Upper lobe of right lung (tissue), 1 donor: ENCODE results near the gene CCDC171. TPM values are rescaled to one million over a fixed set of nuclear protein-coding genes. Genes with fewer than 3 reads are reported as not detected.

Source experiments
- ATAC-seq: fragments of 200-7000 bp; cut with Tn5 transposase; one replicate; pipeline ENCODE4 v1.9.1; 2020; ENCODE audit warnings: mild to moderate bottlenecking, moderate library complexity
- DNase-seq: peaks from one replicate; pipeline ENCODE4 v3.0.0-alpha.2; 2020
- H3K27ac ChIP-seq: fragments of 200-600 bp; one replicate; pipeline ENCODE4 v1.8.0; 2022
- H3K27me3 ChIP-seq: fragments of 200-600 bp; one replicate; pipeline ENCODE4 v1.8.0; 2022; ENCODE audit warnings: mild to moderate bottlenecking
- H3K36me3 ChIP-seq: fragments of 200-600 bp; one replicate; pipeline ENCODE4 v1.8.0; 2022
- H3K4me1 ChIP-seq: fragments of 200-600 bp; one replicate; pipeline ENCODE4 v1.8.0; 2022
- H3K4me3 ChIP-seq: fragments of 200-600 bp; one replicate; pipeline ENCODE4 v1.8.0; 2022; ENCODE audit warnings: mild to moderate bottlenecking
- H3K9me3 ChIP-seq: fragments of 200-600 bp; one replicate; pipeline ENCODE4 v1.8.0; 2022
- CTCF ChIP-seq: fragments of 200-600 bp; IDR thresholded peaks from one replicate; pipeline ENCODE4 v1.8.0; 2022; ENCODE audit warnings: antibody characterized with exemption
- intact Hi-C: fragments of 100-400 bp; cut with DNase I; formaldehyde crosslinking; loops from one replicate; pipeline ENCODE4 v1.11.0; 2022
- total RNA-seq: library from RNA; stranded (reverse); fragmentation: NEBNext Ultra II Directional; extraction: Animal tissue kit (Norgen Biotek cat#: 25700); gene quantifications from one replicate; pipeline ENCODE4 v1.2.1, GENCODE V29; 2021
- donor health status: DM: no; HTN: yes; CAD: no; lungs with severe emphysema.

Gene CCDC171
- total RNA-seq, 1 donor from 2014 or later, result 3.0 TPM

GRCh38 chr9:15724016-15724415 is 171.2 kb downstream of the CCDC171 start:
- ATAC-seq (no peak), DNase-seq (no peak)
- Histone ChIP-seq H3K36me3 (no peaks in the 10 kb centered on the region), H3K27ac (no peak overlapping the region), H3K4me1 (no peaks in the 10 kb centered on the region), H3K9me3 (no peaks in the 10 kb centered on the region), H3K4me3 (no peak overlapping the region), H3K27me3 (no peaks in the 10 kb centered on the region)
- intact Hi-C loops, result no loop called here
- no peak for TF ChIP-seq CTCF

- Histone ChIP-seq H3K36me3 (no peaks in the 10 kb centered on the region), H3K4me1 (no peaks in the 10 kb centered on the region), H3K27me3 (no peaks in the 10 kb centered on the region), H3K27ac (no peak overlapping the region), H3K9me3 (no peaks in the 10 kb centered on the region), H3K4me3 (no peak overlapping the region)
- intact Hi-C loops, result no loop called here
- no peak for ATAC-seq
- DNase-seq, result no peak
- no peak for TF ChIP-seq CTCF
Observed at GRCh38 chr9:15724612-15725011, 171.8 kb downstream of the CCDC171 start.

- Histone ChIP-seq H3K4me3 (no peak overlapping the region), H3K9me3 (no peaks in the 10 kb centered on the region), H3K4me1 (no peaks in the 10 kb centered on the region), H3K27ac (no peak overlapping the region), H3K27me3 (no peaks in the 10 kb centered on the region), H3K36me3 (no peaks in the 10 kb centered on the region)
- no peak for TF ChIP-seq CTCF
- intact Hi-C loops, result no loop called here
- ATAC-seq (no peak), DNase-seq (no peak)
Observed at GRCh38 chr9:15725953-15726352, 173.1 kb downstream of the CCDC171 start.

DNA sequence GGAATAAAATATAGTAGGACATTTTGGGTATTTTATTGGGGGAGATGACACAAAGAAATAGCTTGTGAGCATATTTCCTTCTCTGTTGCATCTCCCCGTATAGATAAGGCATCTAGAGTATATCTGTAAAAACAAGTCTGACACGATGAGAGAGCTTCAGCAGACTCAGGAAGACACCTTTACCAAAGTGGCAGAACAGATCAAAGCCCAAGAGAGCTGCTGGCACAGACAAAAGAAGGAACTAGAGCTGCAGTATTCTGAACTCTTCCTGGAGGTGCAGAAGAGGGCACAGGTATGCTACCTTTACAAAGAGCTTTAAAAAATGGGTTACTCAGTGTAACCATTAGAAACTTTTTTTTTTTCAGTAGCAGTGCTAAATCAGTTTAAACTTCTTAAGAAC is 176.7 kb downstream of the CCDC171 start:
- DNase-seq, result no peak
- no peak for TF ChIP-seq CTCF
- intact Hi-C loops, result no loop called here
- H3K9me3 ChIP-seq, result no peaks in the 10 kb centered on the region
- no peak overlapping the region for H3K27ac ChIP-seq
- ATAC-seq, result no peak
- no peaks in the 10 kb centered on the region for H3K36me3 ChIP-seq
- H3K27me3 ChIP-seq, result no peaks in the 10 kb centered on the region
- no peaks in the 10 kb centered on the region for H3K4me1 ChIP-seq
- no peak overlapping the region for H3K4me3 ChIP-seq

- TF ChIP-seq CTCF, result no peak
- intact Hi-C loops, result no loop called here
- H3K36me3 ChIP-seq, result no peaks in the 10 kb centered on the region
- DNase-seq (no peak), ATAC-seq (peak; percentile 82)
- no peak overlapping the region for H3K27ac ChIP-seq
- no peaks in the 10 kb centered on the region for H3K4me1 ChIP-seq
- no peaks in the 10 kb centered on the region for H3K27me3 ChIP-seq
- no peak overlapping the region for H3K4me3 ChIP-seq
- no peaks in the 10 kb centered on the region for H3K9me3 ChIP-seq
Observed at GRCh38 chr9:15735083-15735857, 182.4 kb downstream of the CCDC171 start.
